PC-3 (cell line): ENCODE data around the gene TMEM38B. TPM values are rescaled to one million over a fixed set of nuclear protein-coding genes. Genes with fewer than 3 reads are reported as not detected.
"Not testable (repeated sequence)": the region's sequence is repeated elsewhere in the genome, so short reads cannot be mapped to it uniquely, and the experiment has no call there.

ENCODE experiments used
- ATAC-seq: fragments of 200-7000 bp; cut with Tn5 transposase; 2 replicates; pipeline ENCODE4 v1.9.1; 2020; ENCODE audit warnings: mild to moderate bottlenecking, moderate library complexity
- BruUV-seq: library from RNA; stranded (reverse); fragments of 400-500 nt; replicated peaks from 2 replicates; lab custom pipeline; 2021; lab: Mats Ljungman, UMichigan
- CTCF ChIA-PET: fragments of 300-600 bp; sonication (Branson Sonifier 250); formaldehyde crosslinking; loops from one replicate; lab custom pipeline; 2022; ENCODE audit warnings: antibody characterized with exemption; lab: Charles Lee
- POLR2A ChIA-PET: fragments of 300-600 bp; sonication (Branson Sonifier 250); formaldehyde crosslinking; loops from one replicate; lab custom pipeline; 2022; ENCODE audit warnings: antibody characterized with exemption; ENCODE audit not compliant: unreplicated experiment; lab: Charles Lee
- DNase-seq: peaks from one replicate; pipeline ENCODE4 v3.0.0-alpha.2; 2015
- H2AFZ ChIP-seq: fragments of 300-600 bp; sonication (generic); 2 replicates; pipeline ENCODE4 v1.6.0; 2016; ENCODE audit warnings: antibody characterized with exemption, low read length
- H3F3A ChIP-seq: fragments of 300-600 bp; sonication (generic); one replicate; pipeline ENCODE4 v1.6.0; 2017; ENCODE audit warnings: antibody characterized with exemption, low read length, control low read depth, mild to moderate bottlenecking; ENCODE audit not compliant: unreplicated experiment
- H3K27ac ChIP-seq: fragments of 300-600 bp; sonication (generic); 2 replicates; pipeline ENCODE4 v1.5.1; 2016; ENCODE audit warnings: mild to moderate bottlenecking, low read length
- H3K27me3 ChIP-seq: fragments of 300-600 bp; sonication (generic); 2 replicates; pipeline ENCODE4 v1.6.1; 2016; ENCODE audit warnings: low read length, mixed read lengths
- H3K36me3 ChIP-seq: fragments of 300-600 bp; sonication (generic); 2 replicates; pipeline ENCODE4 v1.6.1; 2016; ENCODE audit warnings: low read depth, mixed run types, low read length, mixed read lengths
- H3K4me1 ChIP-seq: fragments of 300-600 bp; sonication (generic); 2 replicates; pipeline ENCODE4 v1.5.1; 2016; ENCODE audit warnings: low read length; ENCODE audit not compliant: insufficient read depth
- H3K4me2 ChIP-seq: fragments of 300-600 bp; sonication (generic); 2 replicates; pipeline ENCODE4 v1.6.0; 2016; ENCODE audit warnings: low read length
- H3K4me3 ChIP-seq: fragments of 300-600 bp; sonication (generic); 2 replicates; pipeline ENCODE4 v1.5.1; 2016; ENCODE audit warnings: mild to moderate bottlenecking, low read length, mixed read lengths
- H3K79me2 ChIP-seq: fragments of 300-600 bp; sonication (generic); 2 replicates; pipeline ENCODE4 v1.6.1; 2017; ENCODE audit warnings: low read length, mixed read lengths
- H3K9ac ChIP-seq: fragments of 300-600 bp; sonication (generic); 2 replicates; pipeline ENCODE4 v1.6.0; 2016; ENCODE audit warnings: mild to moderate bottlenecking, low read length
- H3K9me2 ChIP-seq: fragments of 300-600 bp; sonication (generic); replicated peaks from 2 replicates; pipeline ENCODE4 v1.6.1; 2016; ENCODE audit warnings: mixed run types, low read length, mixed read lengths
- H3K9me3 ChIP-seq: fragments of 300-600 bp; sonication (generic); 2 replicates; pipeline ENCODE4 v1.6.1; 2016; ENCODE audit warnings: low read length, mixed read lengths
- H4K20me1 ChIP-seq: fragments of 300-600 bp; sonication (generic); 2 replicates; pipeline ENCODE4 v1.6.1; 2016; ENCODE audit warnings: low read length, mixed read lengths
- EZH2 ChIP-seq: fragments of 300-600 bp; sonication (generic); IDR thresholded peaks from one replicate; pipeline ENCODE4 v1.6.1; 2017; ENCODE audit warnings: antibody characterized with exemption, mild to moderate bottlenecking, low read length; ENCODE audit not compliant: unreplicated experiment
- EZH2phosphoT487 ChIP-seq: fragments of 300-600 bp; sonication (generic); IDR thresholded peaks from 2 replicates; pipeline ENCODE4 v1.6.1; 2018; ENCODE audit warnings: mild to moderate bottlenecking, antibody characterized with exemption, low read length, borderline replicate concordance
- intact Hi-C: fragments of 100-400 bp; cut with micrococcal nuclease; formaldehyde crosslinking; loops from 2 replicates; pipeline ENCODE4 v1.9.0; 2023
- total RNA-seq: library from RNA; depleted of rRNA; stranded (reverse); fragments of >200 nt; gene quantifications from 2 replicates; pipeline ENCODE4 v1.2.3, GENCODE V29; 2014
- TF ChIP-seq, protein P1 (sequence below): fragments of 300-600 bp; sonication (generic); conservative IDR thresholded peaks from 2 replicates; pipeline ENCODE4 v1.5.1; 2017; ENCODE audit warnings: antibody characterized with exemption, low read depth, mild to moderate bottlenecking, low read length

TMEM38B gene
- total RNA-seq, 1 experiment from 2014 or later: 16.0 TPM

DNA sequence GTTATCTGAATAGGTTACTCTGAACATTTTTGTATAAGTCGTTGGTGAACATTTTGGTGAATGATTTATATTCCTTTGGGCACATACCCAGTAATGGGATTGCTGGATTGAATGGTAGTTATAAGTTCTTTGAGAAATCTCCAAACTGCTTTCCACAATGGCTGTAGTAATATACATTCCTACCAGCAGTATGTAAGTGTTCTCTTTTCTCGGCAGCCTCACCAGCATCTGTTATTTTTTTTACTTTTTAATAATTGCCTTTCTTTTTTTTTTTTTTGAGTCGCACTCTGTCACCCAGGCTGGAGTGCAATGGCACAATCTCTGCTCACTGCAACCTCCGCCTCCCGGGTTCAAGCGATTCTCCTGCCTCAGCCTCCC is 89.1 kb downstream of the TMEM38B start:
- H3K9me2 ChIP-seq, H3K4me3 ChIP-seq, H4K20me1 ChIP-seq, H2AFZ ChIP-seq, H3K4me2 ChIP-seq, H3F3A ChIP-seq, ATAC-seq, DNase-seq, BruUV-seq, CTCF ChIA-PET, H3K27me3 ChIP-seq, H3K27ac ChIP-seq, H3K36me3 ChIP-seq, H3K79me2 ChIP-seq, H3K9me3 ChIP-seq, H3K4me1 ChIP-seq, intact Hi-C loops, H3K9ac ChIP-seq, POLR2A ChIA-PET: not testable (repeated sequence)

DNA sequence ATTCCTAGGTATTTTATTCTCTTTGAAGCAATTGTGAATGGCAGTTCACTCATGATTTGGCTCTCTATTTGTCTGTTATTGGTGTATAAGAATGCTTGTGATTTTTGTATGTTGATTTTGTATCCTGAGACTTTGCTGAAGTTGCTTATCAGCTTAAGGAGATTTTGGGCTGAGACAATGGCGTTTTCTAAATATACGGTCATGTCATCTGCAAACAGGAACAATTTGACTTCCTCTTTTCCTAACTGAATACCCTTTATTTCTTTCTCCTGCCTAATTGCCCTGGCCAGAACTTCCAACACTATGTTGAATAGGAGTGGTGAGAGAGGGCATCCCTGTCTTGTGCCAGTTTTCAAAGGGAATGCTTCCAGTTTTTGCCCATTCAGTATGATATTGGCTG is 92.5 kb downstream of the TMEM38B start:
- H3K79me2 ChIP-seq, intact Hi-C loops, H3K4me2 ChIP-seq, H3K4me3 ChIP-seq, H3K36me3 ChIP-seq, H3K4me1 ChIP-seq, BruUV-seq, DNase-seq, H2AFZ ChIP-seq, H3F3A ChIP-seq, H3K9me2 ChIP-seq, H3K9ac ChIP-seq, ATAC-seq, H3K27ac ChIP-seq, CTCF ChIA-PET, H3K9me3 ChIP-seq, POLR2A ChIA-PET, H3K27me3 ChIP-seq, H4K20me1 ChIP-seq: not testable (repeated sequence)

DNA sequence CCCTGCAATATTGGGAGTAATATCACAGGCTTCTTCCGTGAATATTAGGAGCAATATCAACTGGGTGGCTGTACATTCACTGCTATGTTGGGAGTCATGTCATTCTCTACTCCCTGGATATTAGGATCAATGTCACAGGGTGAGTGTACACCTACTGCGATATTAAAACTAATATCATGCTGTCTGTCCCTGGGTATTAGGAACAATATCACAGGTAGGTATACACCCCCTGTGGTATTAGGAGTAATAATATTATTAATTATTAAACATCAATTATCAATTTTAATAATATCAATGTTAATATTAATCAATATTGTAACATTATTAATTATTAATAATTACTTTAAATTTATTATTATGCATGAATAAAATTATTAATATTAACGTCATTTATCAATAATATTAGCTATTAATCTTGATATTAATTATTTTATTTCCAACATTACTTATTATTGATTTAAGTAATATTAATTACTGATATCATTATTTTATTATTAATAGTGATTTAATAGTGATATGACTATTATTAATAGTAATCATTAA is 121.9 kb downstream of the TMEM38B start:
- BruUV-seq: no TSS peak
- Histone ChIP-seq H3K4me3 (no peak overlapping the region), H3K4me1 (no peaks in the 10 kb centered on the region), H3K79me2 (no peaks in the 10 kb centered on the region), H3K4me2 (no peak overlapping the region), H4K20me1 (no peaks in the 10 kb centered on the region), H3K27ac (no peak overlapping the region), H3K9ac (no peak overlapping the region), H3F3A (no peaks in the 10 kb centered on the region), H3K9me3 (no peaks in the 10 kb centered on the region), H2AFZ (no peak overlapping the region), H3K9me2 (no peaks in the 10 kb centered on the region), H3K36me3 (no peaks in the 10 kb centered on the region), H3K27me3 (no peaks in the 10 kb centered on the region)
- ChIA-PET POLR2A (no interaction called here), CTCF (no interaction called here)
- DNase-seq (no peak), ATAC-seq (no peak)
- intact Hi-C loops: no loop called here
- TF ChIP-seq EZH2: no peak
- TF ChIP-seq, protein P1, sequence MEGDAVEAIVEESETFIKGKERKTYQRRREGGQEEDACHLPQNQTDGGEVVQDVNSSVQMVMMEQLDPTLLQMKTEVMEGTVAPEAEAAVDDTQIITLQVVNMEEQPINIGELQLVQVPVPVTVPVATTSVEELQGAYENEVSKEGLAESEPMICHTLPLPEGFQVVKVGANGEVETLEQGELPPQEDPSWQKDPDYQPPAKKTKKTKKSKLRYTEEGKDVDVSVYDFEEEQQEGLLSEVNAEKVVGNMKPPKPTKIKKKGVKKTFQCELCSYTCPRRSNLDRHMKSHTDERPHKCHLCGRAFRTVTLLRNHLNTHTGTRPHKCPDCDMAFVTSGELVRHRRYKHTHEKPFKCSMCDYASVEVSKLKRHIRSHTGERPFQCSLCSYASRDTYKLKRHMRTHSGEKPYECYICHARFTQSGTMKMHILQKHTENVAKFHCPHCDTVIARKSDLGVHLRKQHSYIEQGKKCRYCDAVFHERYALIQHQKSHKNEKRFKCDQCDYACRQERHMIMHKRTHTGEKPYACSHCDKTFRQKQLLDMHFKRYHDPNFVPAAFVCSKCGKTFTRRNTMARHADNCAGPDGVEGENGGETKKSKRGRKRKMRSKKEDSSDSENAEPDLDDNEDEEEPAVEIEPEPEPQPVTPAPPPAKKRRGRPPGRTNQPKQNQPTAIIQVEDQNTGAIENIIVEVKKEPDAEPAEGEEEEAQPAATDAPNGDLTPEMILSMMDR: no peak
- TF ChIP-seq EZH2phosphoT487: no peak

GRCh38 chr9:105816981-105817380 is 122.6 kb downstream of the TMEM38B start:
- H3K4me2 ChIP-seq: no peak overlapping the region
- no peaks in the 10 kb centered on the region for H3K79me2 ChIP-seq
- H3K9ac ChIP-seq: no peak overlapping the region
- DNase-seq (no peak), ATAC-seq (no peak)
- no peaks in the 10 kb centered on the region for H3K36me3 ChIP-seq
- intact Hi-C loops: no loop called here
- BruUV-seq: no TSS peak
- no peaks in the 10 kb centered on the region for H3K4me1 ChIP-seq
- no peak overlapping the region for H3K4me3 ChIP-seq
- H3K27ac ChIP-seq: no peak overlapping the region
- no peaks in the 10 kb centered on the region for H3K27me3 ChIP-seq
- no peak overlapping the region for H2AFZ ChIP-seq
- H3F3A ChIP-seq: no peaks in the 10 kb centered on the region
- no peaks in the 10 kb centered on the region for H3K9me2 ChIP-seq
- TF ChIP-seq EZH2 (no peak), EZH2phosphoT487 (no peak)
- TF ChIP-seq, protein P1: no peak
- H3K9me3 ChIP-seq: no peaks in the 10 kb centered on the region
- ChIA-PET CTCF (no interaction called here), POLR2A (no interaction called here)
- no peaks in the 10 kb centered on the region for H4K20me1 ChIP-seq
